ENCODE results near the gene CST9L.

Gene CST9L, protein sequence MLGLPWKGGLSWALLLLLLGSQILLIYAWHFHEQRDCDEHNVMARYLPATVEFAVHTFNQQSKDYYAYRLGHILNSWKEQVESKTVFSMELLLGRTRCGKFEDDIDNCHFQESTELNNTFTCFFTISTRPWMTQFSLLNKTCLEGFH

GRCh38 chr20:23568320-23568970 is at the start of gene CST9L:
Gene CST9L, minus strand, starts transcription at chr20:23568484. Its CDS starts 34 bp downstream, at chr20:23568450.
- TF ChIP-seq CTCF (IDR thresholded peaks at IDR 0.05; ENCODE audit: control insufficient read depth, extremely low read depth, insufficient read depth): no peak
- no peak for DNase-seq (ENCODE audit: low read depth)
- H3K4me3 ChIP-seq (ENCODE audit: low read depth, low read length): no peak within 1 kb of the TSS

DNA sequence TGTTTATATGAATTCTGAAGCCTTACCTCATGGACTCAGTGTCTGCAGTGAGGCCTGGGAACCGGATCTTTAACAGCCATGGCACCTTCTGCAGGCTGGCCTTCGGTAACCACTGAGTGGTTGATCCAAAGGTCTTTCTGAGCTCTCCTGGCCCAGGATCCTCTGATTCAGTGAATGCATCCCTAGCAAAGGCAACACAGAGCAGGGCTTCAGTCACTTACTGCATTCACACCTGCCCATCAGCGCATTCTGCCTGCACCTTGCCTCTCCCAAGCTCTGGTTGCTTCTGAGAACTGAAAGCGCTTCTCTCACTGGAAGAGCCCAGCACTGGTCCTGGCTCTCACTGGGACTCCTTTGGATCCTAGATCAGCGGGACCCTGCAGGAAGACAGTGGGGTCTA is 45.9 kb upstream of the CST9L start:
- DNase-seq (ENCODE audit: low read depth): no peak
- no peak for TF ChIP-seq CTCF (IDR thresholded peaks at IDR 0.05; ENCODE audit: control insufficient read depth, extremely low read depth, insufficient read depth)
- no peak overlapping the region for H3K4me3 ChIP-seq (ENCODE audit: low read depth, low read length)

DNA sequence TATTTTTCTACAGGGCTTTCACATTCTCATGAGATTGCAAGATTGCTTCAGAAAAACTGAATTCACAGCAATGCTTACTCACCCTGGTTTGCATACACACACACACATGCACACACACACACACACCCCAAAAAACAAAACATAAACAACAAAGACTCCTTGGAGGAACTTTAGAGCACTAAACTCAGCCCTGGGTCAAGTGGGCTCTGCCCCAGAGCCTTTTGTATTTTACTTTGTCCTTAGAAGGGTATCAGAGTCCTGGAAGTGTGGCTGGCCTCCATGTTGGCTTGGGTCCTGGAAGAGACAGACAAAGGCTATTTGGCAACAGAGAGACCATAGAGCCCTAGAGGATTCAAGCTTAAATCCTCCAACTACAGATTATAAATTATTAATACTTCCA is 45.4 kb upstream of the CST9L start:
- no peak overlapping the region for H3K4me3 ChIP-seq (ENCODE audit: low read depth, low read length)
- no peak for DNase-seq (ENCODE audit: low read depth)
- no peak for TF ChIP-seq CTCF (IDR thresholded peaks at IDR 0.05; ENCODE audit: control insufficient read depth, extremely low read depth, insufficient read depth)

GRCh38 chr20:23612396-23612795 is 44.1 kb upstream of the CST9L start:
- no peak overlapping the region for H3K4me3 ChIP-seq (ENCODE audit: low read depth, low read length)
- DNase-seq (ENCODE audit: low read depth): no peak
- TF ChIP-seq CTCF (IDR thresholded peaks at IDR 0.05; ENCODE audit: control insufficient read depth, extremely low read depth, insufficient read depth): no peak

- H3K4me3 ChIP-seq (ENCODE audit: low read depth, low read length): no peak overlapping the region
- DNase-seq (ENCODE audit: low read depth): no peak
- no peak for TF ChIP-seq CTCF (IDR thresholded peaks at IDR 0.05; ENCODE audit: control insufficient read depth, extremely low read depth, insufficient read depth)
These were observed 41.3 kb upstream of the CST9L start for GRCh38 chr20:23609486-23610109.

- H3K4me3 ChIP-seq (ENCODE audit: low read depth, low read length): no peak overlapping the region
- no peak for DNase-seq (ENCODE audit: low read depth)
- no peak for TF ChIP-seq CTCF (IDR thresholded peaks at IDR 0.05; ENCODE audit: control insufficient read depth, extremely low read depth, insufficient read depth)
These were observed 40.1 kb upstream of the CST9L start for GRCh38 chr20:23608251-23608846.

All from LNCaP clone FGC (cell line).